ENCODE data around the gene ZNF385B. TPM values are rescaled to one million over a fixed set of nuclear protein-coding genes. Genes with fewer than 3 reads are reported as not detected.

ZNF385B gene
- total and polyA plus RNA-seq, 10 of the 15 experiments (the other 5 are each of a cell fraction or from before 2014, with no cell fraction given) = not detected

DNA sequence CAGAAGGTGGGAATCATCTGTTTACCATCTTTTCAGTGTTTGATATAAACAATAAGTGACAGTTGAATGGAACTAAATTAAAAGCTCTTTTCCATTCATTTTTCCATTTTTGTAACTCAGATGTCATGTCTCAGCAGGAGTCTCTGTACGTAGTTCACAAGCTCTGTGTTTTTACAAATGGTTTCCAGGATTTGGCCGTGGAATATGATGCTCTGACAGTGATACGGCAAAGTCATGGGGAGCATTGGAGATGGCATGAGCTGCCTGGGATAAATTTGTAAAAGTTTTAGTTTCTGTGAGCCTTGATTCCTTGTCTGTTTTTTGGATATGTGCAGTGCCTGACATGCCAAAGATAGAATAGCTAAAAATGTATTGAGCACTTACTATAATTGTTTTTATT lies 428.7 kb downstream of the ZNF385B start (continued):
- TF ChIP-seq KAT2A (conservative IDR thresholded peaks at IDR 0.05; ENCODE audit: control insufficient read depth, low read depth, low read length) (no peak), DPF2 (IDR thresholded peaks at IDR 0.05) (no peak)

DNA sequence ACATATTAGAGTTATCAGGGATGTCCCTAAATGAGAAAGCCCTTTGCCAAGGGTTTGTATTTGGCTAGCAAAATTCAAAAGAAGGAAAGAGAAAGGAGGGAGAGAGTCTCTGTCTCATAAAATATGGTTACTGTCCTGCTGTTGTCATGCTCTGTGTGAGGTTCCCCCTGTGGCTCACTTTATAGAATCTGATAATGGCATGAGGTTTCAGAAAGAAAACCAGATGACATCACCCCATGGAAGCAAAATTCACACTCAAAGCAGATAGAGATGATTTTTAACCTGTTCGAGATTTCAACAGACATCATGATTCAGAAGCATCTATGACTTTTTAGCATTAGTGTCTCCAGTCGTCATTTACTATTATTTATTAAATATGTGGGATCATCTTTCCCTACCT lies 431.8 kb downstream of the ZNF385B start:
- no peaks in the 10 kb centered on the region for H3K36me3 ChIP-seq (ENCODE audit: control insufficient read depth in 2 of 2, insufficient read depth in 2 of 2, low read length in 1 of 2)
- no peak overlapping the region for H3K27ac ChIP-seq (ENCODE audit: control insufficient read depth, insufficient read depth)
- no peak for DNase-seq (ENCODE audit: low read depth, low spot score)
- H3K9ac ChIP-seq (ENCODE audit: control insufficient read depth, insufficient read depth, low read length) = no peak overlapping the region
- H3K9me3 ChIP-seq (replicated peaks; ENCODE audit: control insufficient read depth, insufficient read depth, low read length) = no peaks in the 10 kb centered on the region
- intact Hi-C loops (cut with micrococcal nuclease; ENCODE audit: unreplicated experiment) (no loop called here), in situ Hi-C loops (cut with MboI) (loop anchor here (10.0 kb wide), 1 partner anchor 205 kb away; no protein-coding TSS in a partner anchor)
- H2AFZ ChIP-seq (ENCODE audit: control insufficient read depth, low read depth, low read length) = no peak overlapping the region
- no peaks in the 10 kb centered on the region for H3K4me1 ChIP-seq (ENCODE audit: control insufficient read depth, insufficient read depth, low read length)
- 36% methylated on average over 2 of the region's 2 CpGs for WGBS (ENCODE audit: insufficient coverage, insufficient replicate concordance, low lambda C conversion rate, missing lambda C conversion rate)
- no peak for FAIRE-seq
- no peak for TF ChIP-seq PAX5 (IDR thresholded peaks at IDR 0.05; ENCODE audit: borderline replicate concordance, low read depth, low read length)
- TF ChIP-seq HDAC2 (IDR thresholded peaks at IDR 0.05) = no peak
- no peak for TF ChIP-seq YY1 (IDR thresholded peaks at IDR 0.05; ENCODE audit: low read depth, low read length)
- no peak for TF ChIP-seq RAD21 (IDR thresholded peaks at IDR 0.05; ENCODE audit: insufficient read depth, low read depth, low read length)
- TF ChIP-seq, protein P1, sequence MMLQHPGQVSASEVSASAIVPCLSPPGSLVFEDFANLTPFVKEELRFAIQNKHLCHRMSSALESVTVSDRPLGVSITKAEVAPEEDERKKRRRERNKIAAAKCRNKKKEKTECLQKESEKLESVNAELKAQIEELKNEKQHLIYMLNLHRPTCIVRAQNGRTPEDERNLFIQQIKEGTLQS (IDR thresholded peaks at IDR 0.05; ENCODE audit: borderline replicate concordance, extremely low read depth, low read depth, low read length) = no peak
- no peak for TF ChIP-seq ESRRA (IDR thresholded peaks at IDR 0.05; ENCODE audit: low read length)
- no peak for TF ChIP-seq ETV6 (conservative IDR thresholded peaks at IDR 0.05 in 1 of 2, IDR thresholded peaks at IDR 0.05 in 1 of 2; ENCODE audit: borderline replicate concordance in 1 of 2, low read depth in 1 of 2)
- TF ChIP-seq, protein P2, sequence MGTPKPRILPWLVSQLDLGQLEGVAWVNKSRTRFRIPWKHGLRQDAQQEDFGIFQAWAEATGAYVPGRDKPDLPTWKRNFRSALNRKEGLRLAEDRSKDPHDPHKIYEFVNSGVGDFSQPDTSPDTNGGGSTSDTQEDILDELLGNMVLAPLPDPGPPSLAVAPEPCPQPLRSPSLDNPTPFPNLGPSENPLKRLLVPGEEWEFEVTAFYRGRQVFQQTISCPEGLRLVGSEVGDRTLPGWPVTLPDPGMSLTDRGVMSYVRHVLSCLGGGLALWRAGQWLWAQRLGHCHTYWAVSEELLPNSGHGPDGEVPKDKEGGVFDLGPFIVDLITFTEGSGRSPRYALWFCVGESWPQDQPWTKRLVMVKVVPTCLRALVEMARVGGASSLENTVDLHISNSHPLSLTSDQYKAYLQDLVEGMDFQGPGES (IDR thresholded peaks at IDR 0.05) = no peak
- no peak for TF ChIP-seq CHD1 (IDR thresholded peaks at IDR 0.05; ENCODE audit: low read depth, low read length)
- TF ChIP-seq CREM (IDR thresholded peaks at IDR 0.05; ENCODE audit: low read depth) = no peak
- no peak for TF ChIP-seq E2F4 (IDR thresholded peaks at IDR 0.05; ENCODE audit: low read depth, low read length)
- no peak for TF ChIP-seq NBN (IDR thresholded peaks at IDR 0.05)
- TF ChIP-seq, protein P3, sequence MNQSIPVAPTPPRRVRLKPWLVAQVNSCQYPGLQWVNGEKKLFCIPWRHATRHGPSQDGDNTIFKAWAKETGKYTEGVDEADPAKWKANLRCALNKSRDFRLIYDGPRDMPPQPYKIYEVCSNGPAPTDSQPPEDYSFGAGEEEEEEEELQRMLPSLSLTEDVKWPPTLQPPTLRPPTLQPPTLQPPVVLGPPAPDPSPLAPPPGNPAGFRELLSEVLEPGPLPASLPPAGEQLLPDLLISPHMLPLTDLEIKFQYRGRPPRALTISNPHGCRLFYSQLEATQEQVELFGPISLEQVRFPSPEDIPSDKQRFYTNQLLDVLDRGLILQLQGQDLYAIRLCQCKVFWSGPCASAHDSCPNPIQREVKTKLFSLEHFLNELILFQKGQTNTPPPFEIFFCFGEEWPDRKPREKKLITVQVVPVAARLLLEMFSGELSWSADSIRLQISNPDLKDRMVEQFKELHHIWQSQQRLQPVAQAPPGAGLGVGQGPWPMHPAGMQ (IDR thresholded peaks at IDR 0.05; ENCODE audit: borderline replicate concordance) = no peak
- TF ChIP-seq NFYB (IDR thresholded peaks at IDR 0.05; ENCODE audit: insufficient read depth, low read depth, low read length) = no peak
- TF ChIP-seq MEF2B (IDR thresholded peaks at IDR 0.05; ENCODE audit: partially characterized antibody, poor library complexity, severe bottlenecking) = no peak
- TF ChIP-seq POLR2AphosphoS2 (IDR thresholded peaks at IDR 0.05; ENCODE audit: low read depth, low read length) = no peak
- TF ChIP-seq CHD4 (IDR thresholded peaks at IDR 0.05) = no peak
- TF ChIP-seq IRF4 (IDR thresholded peaks at IDR 0.05; ENCODE audit: low read depth, low read length) = no peak
- no peak for TF ChIP-seq ASH2L (IDR thresholded peaks at IDR 0.05; ENCODE audit: borderline replicate concordance, low read depth)
- no peak for TF ChIP-seq STAT3 (IDR thresholded peaks at IDR 0.05; ENCODE audit: low read depth, low read length)
- ChIA-PET RAD21 (ENCODE audit: unreplicated experiment) (no interaction called here), CTCF (no interaction called here), POLR2A (no interaction called here), SMC1A (ENCODE audit: uncharacterized antibody, unreplicated experiment) (no interaction called here)
- no TSS peak for BruUV-seq (replicated peaks)
- H3K27me3 ChIP-seq (replicated peaks in 1 of 2; ENCODE audit: control insufficient read depth in 2 of 2, insufficient read depth in 2 of 2, low read length in 1 of 2) = peaks cover 0 to 1% of the 10 kb centered on the region in 2 experiments; a peak in 1 of 4 replicates
- H3K79me2 ChIP-seq (ENCODE audit: control insufficient read depth, insufficient read depth, low read length) = no peaks in the 10 kb centered on the region
- H3K4me3 ChIP-seq = no peak overlapping the region
- no peak; the same call in 2 of the 3 replicates for ATAC-seq
- no peaks in the 10 kb centered on the region for H4K20me1 ChIP-seq (ENCODE audit: control insufficient read depth, insufficient read depth)
- H3K4me2 ChIP-seq (ENCODE audit: control insufficient read depth, insufficient read depth) = no peak overlapping the region
